GM12892 (cell line): Measurements from ENCODE around the gene NEURL1.

Source experiments
- POLR2A ChIP-seq: IDR thresholded peaks from 2 replicates; pipeline ENCODE4 v1.6.1; 2011; ENCODE audit warnings: low read depth, low read length, control low read depth
- POLR2AphosphoS5 ChIP-seq: IDR thresholded peaks from 2 replicates; pipeline ENCODE4 v1.6.1; 2011; ENCODE audit warnings: low read depth, low read length, control low read depth
- TAF1 ChIP-seq: IDR thresholded peaks from 2 replicates; pipeline ENCODE4 v1.6.1; 2011; ENCODE audit warnings: low read depth, mild to moderate bottlenecking, control low read depth, low read length, borderline replicate concordance

- TF ChIP-seq POLR2AphosphoS5 (no peak), POLR2A (no peak), TAF1 (no peak)
Measured at GRCh38 chr10:103544657-103545310, 51.3 kb downstream of the NEURL1 start.
